Measurements from ENCODE around the gene MTFR1L. TPM values are rescaled to one million over a fixed set of nuclear protein-coding genes. Genes with fewer than 3 reads are reported as not detected.

The MTFR1L gene
- total RNA-seq, 1 experiment from 2014 or later: 32.5 TPM

- TF ChIP-seq, protein P1, sequence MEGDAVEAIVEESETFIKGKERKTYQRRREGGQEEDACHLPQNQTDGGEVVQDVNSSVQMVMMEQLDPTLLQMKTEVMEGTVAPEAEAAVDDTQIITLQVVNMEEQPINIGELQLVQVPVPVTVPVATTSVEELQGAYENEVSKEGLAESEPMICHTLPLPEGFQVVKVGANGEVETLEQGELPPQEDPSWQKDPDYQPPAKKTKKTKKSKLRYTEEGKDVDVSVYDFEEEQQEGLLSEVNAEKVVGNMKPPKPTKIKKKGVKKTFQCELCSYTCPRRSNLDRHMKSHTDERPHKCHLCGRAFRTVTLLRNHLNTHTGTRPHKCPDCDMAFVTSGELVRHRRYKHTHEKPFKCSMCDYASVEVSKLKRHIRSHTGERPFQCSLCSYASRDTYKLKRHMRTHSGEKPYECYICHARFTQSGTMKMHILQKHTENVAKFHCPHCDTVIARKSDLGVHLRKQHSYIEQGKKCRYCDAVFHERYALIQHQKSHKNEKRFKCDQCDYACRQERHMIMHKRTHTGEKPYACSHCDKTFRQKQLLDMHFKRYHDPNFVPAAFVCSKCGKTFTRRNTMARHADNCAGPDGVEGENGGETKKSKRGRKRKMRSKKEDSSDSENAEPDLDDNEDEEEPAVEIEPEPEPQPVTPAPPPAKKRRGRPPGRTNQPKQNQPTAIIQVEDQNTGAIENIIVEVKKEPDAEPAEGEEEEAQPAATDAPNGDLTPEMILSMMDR (conservative IDR thresholded peaks at IDR 0.05): no peak
- Histone ChIP-seq H2BK12ac (ENCODE audit: insufficient read length, low read depth, low read length) (no peak overlapping the region), H3K27ac (ENCODE audit: insufficient read length, low read depth, low read length) (no peak overlapping the region), H2AFZ (ENCODE audit: low read length) (no peak overlapping the region), H3K9ac (ENCODE audit: extremely low read depth, insufficient read length, low read length) (no peak overlapping the region), H4K8ac (replicated peaks; ENCODE audit: insufficient read length, low read depth, low read length) (no peak overlapping the region), H3K27me3 (ENCODE audit: insufficient read depth, low read length) (no peaks in the 10 kb centered on the region), H3K23me2 (ENCODE audit: insufficient read length, low read depth, low read length, poor library complexity, severe bottlenecking) (no peaks in the 10 kb centered on the region), H4K20me1 (ENCODE audit: control insufficient read depth, insufficient read depth, insufficient read length) (no peaks in the 10 kb centered on the region), H2BK15ac (ENCODE audit: low read depth, low read length) (no peak overlapping the region), H3T11ph (ENCODE audit: low read length) (no peak overlapping the region), H3K56ac (ENCODE audit: insufficient read length, low read depth, low read length) (no peak overlapping the region), H2BK5ac (ENCODE audit: insufficient read length, low read length) (no peak overlapping the region), H3K4ac (ENCODE audit: low read depth, low read length) (no peak overlapping the region), H2BK20ac (ENCODE audit: low read depth, low read length, poor library complexity, severe bottlenecking) (no peak overlapping the region), H4K91ac (ENCODE audit: insufficient read length, low read depth, low read length) (no peak overlapping the region), H3K9me3 (ENCODE audit: control insufficient read depth, low read depth, low read length) (no peaks in the 10 kb centered on the region), H4K5ac (ENCODE audit: insufficient read length, low read depth, low read length) (no peak overlapping the region), H3K14ac (ENCODE audit: insufficient read depth, low read length) (no peak overlapping the region; the same call in 1 of the 2 replicates), H3K79me1 (ENCODE audit: insufficient read depth, low read depth, low read length, poor library complexity, severe bottlenecking) (no peaks in the 10 kb centered on the region), H3K4me2 (ENCODE audit: insufficient read depth, insufficient read length, low read length) (no peak overlapping the region), H3K4me1 (ENCODE audit: insufficient read depth, low read length) (no peaks in the 10 kb centered on the region), H3K79me2 (ENCODE audit: insufficient read depth, low read length) (no peaks in the 10 kb centered on the region), H3K23ac (ENCODE audit: insufficient read length, low read depth, low read length) (no peak overlapping the region), H3K18ac (ENCODE audit: insufficient read length, low read depth, low read length) (no peak overlapping the region), H2BK120ac (ENCODE audit: low read depth, low read length, poor library complexity, severe bottlenecking) (no peak overlapping the region), H2AK5ac (ENCODE audit: insufficient read length, low read length) (no peak overlapping the region)
- Mint-ChIP-seq H3K4me3 (no peak overlapping the region), H3K27me3 (ENCODE audit: low read depth) (peaks cover 2% of the 10 kb centered on the region; the same call in 1 of the 2 replicates), H3K4me1 (peaks cover 2 to 6% of the 10 kb centered on the region in 2 experiments; a peak in 3 of 4 replicates), H3K27ac (no peak overlapping the region), H3K9me3 (no peaks in the 10 kb centered on the region), H3K36me3 (ENCODE audit: insufficient read depth in 1 of 3, low read depth in 3 of 3) (peaks cover 12 to 59% (median 43%) of the 10 kb centered on the region in 3 experiments; a peak in 6 of 7 replicates)
- WGBS (ENCODE audit: extremely low coverage, insufficient read length, low lambda C conversion rate): no CpG with 5 or more reads among the region's 13 CpGs
- DNase-seq: no peak
Observed at GRCh38 chr1:25811384-25812082, 8.2 kb upstream of the MTFR1L start.
